ENCODE results near the gene HPCAL1.

The HPCAL1 gene

DNA sequence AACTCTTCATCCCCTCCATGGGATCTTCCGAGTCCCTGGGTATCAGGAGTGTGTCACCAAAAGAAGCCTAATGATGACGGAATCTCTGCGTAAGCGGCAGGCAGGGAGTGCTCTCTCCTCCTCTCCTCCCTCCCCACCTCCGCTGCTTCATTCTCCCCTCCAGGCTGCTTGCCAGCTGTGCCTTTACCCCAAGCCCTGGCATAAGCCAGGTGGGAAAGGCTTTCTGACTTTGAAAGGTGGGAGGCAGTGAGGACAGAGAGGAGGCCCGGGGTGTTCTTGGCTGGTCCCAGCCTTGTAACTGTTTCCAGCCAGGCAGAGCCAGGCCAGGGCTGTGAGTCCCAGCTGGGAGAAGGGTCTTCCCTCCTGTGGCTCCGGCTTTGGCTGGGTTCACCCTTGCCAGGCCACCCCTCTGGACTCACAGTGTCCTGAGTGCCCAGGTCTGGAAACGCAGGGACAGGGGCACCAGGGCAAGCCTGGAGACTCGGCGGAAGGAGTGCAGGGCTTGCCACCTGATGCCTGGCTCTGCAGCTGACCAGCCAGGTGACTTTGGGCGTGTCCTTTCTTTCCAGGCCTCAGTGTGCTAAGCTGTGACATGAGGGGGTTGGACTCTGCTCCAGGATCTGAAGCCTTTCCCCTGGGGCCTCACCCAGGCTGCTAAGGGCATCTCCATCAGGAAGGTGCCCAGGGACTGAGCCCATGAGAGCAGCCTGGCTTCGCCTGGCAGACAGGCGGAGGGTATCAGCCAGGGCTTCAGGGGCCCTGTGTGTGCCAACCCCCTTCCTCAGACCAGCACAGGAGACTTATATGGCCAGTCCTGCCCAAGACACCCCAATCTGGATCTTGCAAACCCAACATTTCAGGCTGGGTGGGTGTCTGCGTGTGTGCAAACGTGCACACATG, 32.7 kb upstream of the HPCAL1 start:
- ChIA-PET CTCF (interaction anchor here (0.5 to 2.3 kb wide), 7 partner anchors 21 to 394 kb away, joined by 3 to 14 read pairs (median 4); no protein-coding TSS in a partner anchor), POLR2A (ENCODE audit: low non-redundant PET) (interaction anchor here (0.6 kb wide), 1 partner anchor 40 kb away, joined by 3 read pairs; no protein-coding TSS in a partner anchor)
- TF ChIP-seq, protein P1, sequence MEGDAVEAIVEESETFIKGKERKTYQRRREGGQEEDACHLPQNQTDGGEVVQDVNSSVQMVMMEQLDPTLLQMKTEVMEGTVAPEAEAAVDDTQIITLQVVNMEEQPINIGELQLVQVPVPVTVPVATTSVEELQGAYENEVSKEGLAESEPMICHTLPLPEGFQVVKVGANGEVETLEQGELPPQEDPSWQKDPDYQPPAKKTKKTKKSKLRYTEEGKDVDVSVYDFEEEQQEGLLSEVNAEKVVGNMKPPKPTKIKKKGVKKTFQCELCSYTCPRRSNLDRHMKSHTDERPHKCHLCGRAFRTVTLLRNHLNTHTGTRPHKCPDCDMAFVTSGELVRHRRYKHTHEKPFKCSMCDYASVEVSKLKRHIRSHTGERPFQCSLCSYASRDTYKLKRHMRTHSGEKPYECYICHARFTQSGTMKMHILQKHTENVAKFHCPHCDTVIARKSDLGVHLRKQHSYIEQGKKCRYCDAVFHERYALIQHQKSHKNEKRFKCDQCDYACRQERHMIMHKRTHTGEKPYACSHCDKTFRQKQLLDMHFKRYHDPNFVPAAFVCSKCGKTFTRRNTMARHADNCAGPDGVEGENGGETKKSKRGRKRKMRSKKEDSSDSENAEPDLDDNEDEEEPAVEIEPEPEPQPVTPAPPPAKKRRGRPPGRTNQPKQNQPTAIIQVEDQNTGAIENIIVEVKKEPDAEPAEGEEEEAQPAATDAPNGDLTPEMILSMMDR (conservative IDR thresholded peaks at IDR 0.05; ENCODE audit: low read depth) = no peak
- peak overlapping the region; percentile 21; the same call in 1 of the 2 replicates for H3K27ac ChIP-seq
- no peak for DNase-seq (ENCODE audit: low spot score)

DNA sequence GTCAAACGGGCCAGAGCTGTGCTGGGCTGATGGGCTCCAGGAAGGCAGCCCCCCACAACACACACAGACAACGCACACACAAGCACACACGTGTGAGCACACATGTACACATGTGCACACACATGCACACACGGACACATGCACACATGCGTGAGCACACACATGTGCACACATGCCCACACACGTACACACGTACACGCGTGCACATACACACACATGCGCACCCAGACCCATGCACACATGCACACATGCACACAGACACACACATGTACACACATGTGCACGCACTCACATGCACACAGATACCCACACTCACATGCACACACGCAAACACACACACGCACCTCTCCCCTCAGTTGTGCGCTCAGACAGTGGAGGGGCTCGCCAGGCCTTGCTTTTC, 31.2 kb upstream of the HPCAL1 start:
- ChIA-PET POLR2A (ENCODE audit: low non-redundant PET) (no interaction called here), CTCF (interaction anchor here (0.6 to 2.3 kb wide), 2 partner anchors 138 to 297 kb away, joined by 3 to 14 read pairs; no protein-coding TSS in a partner anchor)
- TF ChIP-seq, protein P1 (conservative IDR thresholded peaks at IDR 0.05; ENCODE audit: low read depth) = no peak
- H3K27ac ChIP-seq = no peak overlapping the region
- no peak for DNase-seq (ENCODE audit: low spot score)

DNA sequence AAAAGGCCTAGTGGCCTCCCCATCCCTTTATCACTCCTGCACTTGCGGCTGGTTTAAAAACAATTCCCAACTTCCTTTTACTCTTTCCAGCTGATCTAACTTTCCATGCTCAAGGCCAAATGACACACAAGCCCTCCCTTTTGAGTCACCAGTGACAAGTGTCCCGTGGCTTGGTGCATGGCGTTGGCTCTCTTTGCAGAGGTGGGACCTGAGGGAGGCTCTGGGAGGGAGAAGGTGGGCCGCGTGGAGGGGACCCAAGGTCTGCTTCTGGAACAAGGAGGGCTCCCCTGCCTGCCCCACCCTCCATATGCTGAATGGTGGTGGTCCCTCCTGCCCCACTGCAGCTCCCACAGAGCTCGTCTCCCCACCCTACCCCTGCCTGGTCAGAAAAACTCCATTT, 30.8 kb upstream of the HPCAL1 start:
- no peak overlapping the region for H3K27ac ChIP-seq
- TF ChIP-seq, protein P1 (conservative IDR thresholded peaks at IDR 0.05; ENCODE audit: low read depth) = no peak
- CTCF ChIA-PET = interaction anchor here (2.3 kb wide), 1 partner anchor 137 kb away, joined by 14 read pairs; no protein-coding TSS in a partner anchor
- no peak for DNase-seq (ENCODE audit: low spot score)
- POLR2A ChIA-PET (ENCODE audit: low non-redundant PET) = no interaction called here

DNA sequence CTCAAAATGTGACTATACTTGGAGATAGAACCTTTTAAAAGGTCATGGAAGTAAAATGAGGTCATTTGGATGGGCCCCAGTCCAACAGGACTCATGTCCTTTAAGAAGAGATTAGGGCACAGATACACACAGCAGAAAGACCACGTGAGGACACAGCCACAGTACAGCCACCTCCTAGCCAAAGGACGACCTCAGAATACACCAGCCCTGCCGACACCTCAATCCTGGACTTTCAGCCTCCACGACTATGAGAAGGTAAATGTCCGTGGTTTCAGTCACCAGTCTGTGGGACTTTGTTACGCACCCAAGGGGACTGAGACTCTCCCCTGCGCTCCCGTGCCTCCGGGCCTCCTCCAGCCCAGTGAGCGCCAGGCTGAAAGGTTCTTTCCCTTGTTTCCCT, 30.2 kb upstream of the HPCAL1 start:
- DNase-seq (ENCODE audit: low spot score) = no peak
- CTCF ChIA-PET = no interaction called here
- TF ChIP-seq, protein P1 (conservative IDR thresholded peaks at IDR 0.05; ENCODE audit: low read depth) = no peak
- no peak overlapping the region for H3K27ac ChIP-seq
- POLR2A ChIA-PET (ENCODE audit: low non-redundant PET) = no interaction called here

DNA sequence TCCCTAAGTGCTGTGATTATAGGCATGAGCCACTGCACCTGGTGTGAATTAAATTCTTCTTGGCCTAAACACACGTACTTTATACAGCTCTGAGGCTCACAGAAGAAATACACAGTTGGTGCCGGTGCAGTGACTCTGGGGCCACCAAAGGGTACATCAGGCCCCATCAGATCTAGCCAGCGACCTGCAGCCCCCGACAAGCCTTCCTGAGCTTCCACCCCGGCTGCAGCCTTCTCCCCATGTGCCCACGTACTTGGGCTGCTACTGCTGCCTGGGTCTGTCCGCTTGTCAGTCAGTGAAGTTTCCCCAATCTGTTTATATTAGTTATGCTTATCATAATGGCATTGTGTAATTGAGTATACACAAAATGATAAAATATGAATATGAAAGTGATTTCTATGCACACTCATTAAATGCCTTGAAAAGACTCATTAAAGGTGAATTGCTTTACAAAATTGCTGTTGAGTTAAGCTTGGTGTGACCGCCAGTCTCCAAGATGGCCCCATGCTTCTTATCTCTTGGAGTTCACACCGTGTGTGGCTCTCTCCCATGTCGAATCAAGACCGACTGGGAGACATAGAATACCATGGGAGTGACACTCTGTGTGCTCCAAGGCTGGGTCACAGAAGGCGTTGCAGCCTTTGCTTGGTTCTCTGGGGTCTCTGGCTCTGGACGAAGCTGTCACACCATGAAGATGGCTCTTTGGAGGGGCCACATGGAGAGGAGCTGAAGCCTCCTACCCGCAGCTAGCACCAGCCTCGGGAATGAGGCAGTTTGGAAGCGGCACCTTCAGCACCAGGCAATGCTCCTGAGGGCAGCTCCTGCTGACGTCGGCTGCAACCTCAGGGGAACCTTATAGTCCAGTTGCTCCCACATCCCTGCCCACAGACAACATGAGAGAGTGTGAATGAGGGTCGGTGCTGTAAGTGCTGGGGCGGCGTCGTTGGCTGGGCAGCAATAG, 29.2 kb upstream of the HPCAL1 start:
- no peak overlapping the region for H3K27ac ChIP-seq

More for the DNA sequence above, 29.2 kb upstream of the HPCAL1 start:
- DNase-seq (ENCODE audit: low spot score) = no peak
- POLR2A ChIA-PET (ENCODE audit: low non-redundant PET) = no interaction called here
- CTCF ChIA-PET = no interaction called here
- TF ChIP-seq, protein P1 (conservative IDR thresholded peaks at IDR 0.05; ENCODE audit: low read depth) = no peak
